H9 (cell line): Measurements from ENCODE around the gene NID1. TPM values are rescaled to one million over a fixed set of nuclear protein-coding genes. Genes with fewer than 3 reads are reported as not detected.

Source experiments
- DNase-seq: peaks from one replicate; pipeline ENCODE4 v3.0.0-alpha.2; 2017
- H2AFZ ChIP-seq: one replicate; pipeline ENCODE4 v1.6.1; 2013; ENCODE audit warnings: mild to moderate bottlenecking, low read length, control low read depth, moderate library complexity
- H2AK5ac ChIP-seq: 2 replicates; pipeline ENCODE4 v1.6.1; 2013; ENCODE audit warnings: low read length, control low read depth, mixed read lengths; ENCODE audit not compliant: insufficient read length
- H2BK120ac ChIP-seq: one replicate; pipeline ENCODE4 v1.6.1; 2013; ENCODE audit warnings: low read depth, mild to moderate bottlenecking, low read length, control low read depth, inconsistent platforms; ENCODE audit not compliant: poor library complexity, severe bottlenecking
- H2BK12ac ChIP-seq: 2 replicates; pipeline ENCODE4 v1.6.1; 2013; ENCODE audit warnings: low read length, control low read depth, mixed read lengths, low read depth; ENCODE audit not compliant: insufficient read length
- H2BK15ac ChIP-seq: 2 replicates; pipeline ENCODE4 v1.6.1; 2013; ENCODE audit warnings: low read depth, low read length, control low read depth
- H2BK20ac ChIP-seq: one replicate; pipeline ENCODE4 v1.6.1; 2013; ENCODE audit warnings: low read depth, mild to moderate bottlenecking, low read length, control low read depth, inconsistent platforms; ENCODE audit not compliant: poor library complexity, severe bottlenecking
- H2BK5ac ChIP-seq: 2 replicates; pipeline ENCODE4 v1.6.1; 2013; ENCODE audit warnings: low read length, control low read depth, mixed read lengths; ENCODE audit not compliant: insufficient read length
- H3K14ac ChIP-seq: 2 replicates; pipeline ENCODE4 v1.6.1; 2013; ENCODE audit warnings: low read length, control low read depth; ENCODE audit not compliant: insufficient read depth
- H3K18ac ChIP-seq: 2 replicates; pipeline ENCODE4 v1.6.1; 2013; ENCODE audit warnings: low read depth, mild to moderate bottlenecking, mixed read lengths, low read length, control low read depth; ENCODE audit not compliant: insufficient read length
- H3K23ac ChIP-seq: 2 replicates; pipeline ENCODE4 v1.6.1; 2013; ENCODE audit warnings: low read length, control low read depth, mixed read lengths, low read depth; ENCODE audit not compliant: insufficient read length
- H3K23me2 ChIP-seq: 2 replicates; pipeline ENCODE4 v1.6.1; 2013; ENCODE audit warnings: low read depth, mild to moderate bottlenecking, mixed read lengths, low read length, control low read depth; ENCODE audit not compliant: insufficient read length, poor library complexity, severe bottlenecking
- H3K27ac ChIP-seq: 2 replicates; pipeline ENCODE4 v1.5.1; 2013; ENCODE audit warnings: low read length, control low read depth, mixed read lengths, low read depth; ENCODE audit not compliant: insufficient read length
- H3K27me3 ChIP-seq: 2 replicates; pipeline ENCODE4 v1.6.1; 2013; ENCODE audit warnings: low read length, control low read depth, inconsistent platforms; ENCODE audit not compliant: insufficient read depth
- H3K4ac ChIP-seq: 2 replicates; pipeline ENCODE4 v1.6.1; 2013; ENCODE audit warnings: low read depth, mild to moderate bottlenecking, control low read depth, inconsistent platforms, low read length, moderate library complexity
- H3K4me1 ChIP-seq: 2 replicates; pipeline ENCODE4 v1.6.1; 2013; ENCODE audit warnings: low read length, control low read depth, inconsistent platforms; ENCODE audit not compliant: insufficient read depth
- H3K4me2 ChIP-seq: 2 replicates; pipeline ENCODE4 v1.6.1; 2013; ENCODE audit warnings: low read length, control low read depth, mixed read lengths; ENCODE audit not compliant: insufficient read length, insufficient read depth
- H3K56ac ChIP-seq: 2 replicates; pipeline ENCODE4 v1.6.1; 2013; ENCODE audit warnings: low read depth, mild to moderate bottlenecking, mixed read lengths, low read length, control low read depth; ENCODE audit not compliant: insufficient read length
- H3K79me1 ChIP-seq: 2 replicates; pipeline ENCODE4 v1.6.1; 2013; ENCODE audit warnings: low read depth, mild to moderate bottlenecking, moderate library complexity, low read length, control low read depth, inconsistent platforms; ENCODE audit not compliant: insufficient read depth, poor library complexity, severe bottlenecking
- H3K79me2 ChIP-seq: 2 replicates; pipeline ENCODE4 v1.6.1; 2013; ENCODE audit warnings: low read length, control low read depth, inconsistent platforms; ENCODE audit not compliant: insufficient read depth
- H3K9ac ChIP-seq: 2 replicates; pipeline ENCODE4 v1.6.1; 2013; ENCODE audit warnings: low read length, control low read depth, mixed read lengths; ENCODE audit not compliant: insufficient read length; ENCODE audit errors: extremely low read depth
- H3K9me3 ChIP-seq: one replicate; pipeline ENCODE4 v1.6.1; 2013; ENCODE audit warnings: low read depth, low read length, inconsistent platforms; ENCODE audit not compliant: control insufficient read depth
- H3T11ph ChIP-seq: one replicate; pipeline ENCODE4 v1.6.1; 2013; ENCODE audit warnings: mild to moderate bottlenecking, low read length, control low read depth, inconsistent platforms
- H4K20me1 ChIP-seq: one replicate; pipeline ENCODE4 v1.6.1; 2013; ENCODE audit not compliant: control insufficient read depth, insufficient read length, insufficient read depth
- H4K5ac ChIP-seq: 2 replicates; pipeline ENCODE4 v1.6.1; 2013; ENCODE audit warnings: low read depth, mild to moderate bottlenecking, mixed read lengths, low read length, control low read depth; ENCODE audit not compliant: insufficient read length
- H4K8ac ChIP-seq: replicated peaks from 2 replicates; pipeline ENCODE4 v1.6.1; 2013; ENCODE audit warnings: low read length, control low read depth, mixed read lengths, low read depth; ENCODE audit not compliant: insufficient read length
- H4K91ac ChIP-seq: 2 replicates; pipeline ENCODE4 v1.6.1; 2013; ENCODE audit warnings: low read depth, mild to moderate bottlenecking, moderate library complexity, mixed read lengths, low read length, control low read depth; ENCODE audit not compliant: insufficient read length
- H3K27ac Mint-ChIP-seq, 3 experiments: 2 replicates in 2 of 3; 3 replicates in 1 of 3; pipeline ENCODE4 v1.8.0; 2020 to 2021; ENCODE audit warnings: mixed read lengths in 3 of 3, mild to moderate bottlenecking in 1 of 3, moderate library complexity in 1 of 3
- H3K27me3 Mint-ChIP-seq: 2 replicates; pipeline ENCODE4 v1.8.0; 2021; ENCODE audit warnings: low read depth, mild to moderate bottlenecking, moderate library complexity, mixed read lengths
- H3K36me3 Mint-ChIP-seq, 3 experiments: 2 replicates in 2 of 3; 3 replicates in 1 of 3; pipeline ENCODE4 v1.8.0; 2020 to 2021; ENCODE audit warnings: low read depth in 3 of 3, mixed read lengths in 3 of 3; ENCODE audit not compliant: insufficient read depth in 1 of 3
- H3K4me1 Mint-ChIP-seq, 2 experiments: 2 replicates each; pipeline ENCODE4 v1.8.0; 2020; ENCODE audit warnings: mixed read lengths in 2 of 2
- H3K4me3 Mint-ChIP-seq, 2 experiments: 2 replicates in 1 of 2; 3 replicates in 1 of 2; pipeline ENCODE4 v1.8.0; 2020 to 2021; ENCODE audit warnings: mild to moderate bottlenecking in 2 of 2, mixed read lengths in 2 of 2, moderate library complexity in 1 of 2
- H3K9me3 Mint-ChIP-seq, 2 experiments: 2 replicates in 1 of 2; 3 replicates in 1 of 2; pipeline ENCODE4 v1.8.0; 2020; ENCODE audit warnings: mild to moderate bottlenecking in 2 of 2, mixed read lengths in 2 of 2, moderate library complexity in 1 of 2
- WGBS: extraction: QIAGEN DNeasy Blood & Tissue Kit; methylation state at CpG from one replicate; pipeline ENCODE4 v1.1.7; 2013; ENCODE audit warnings: missing lambda C conversion rate, low lambda C conversion rate, mixed read lengths; ENCODE audit not compliant: insufficient read length; ENCODE audit errors: extremely low coverage; 5-methylcytosine and 5-hydroxymethylcytosine counted together
- total RNA-seq: library from RNA; stranded (reverse); gene quantifications from 2 replicates; pipeline ENCODE4 v1.2.1, GENCODE V29; 2021
- TF ChIP-seq, protein P1 (sequence below): fragments of 200-600 bp; sonication (generic); conservative IDR thresholded peaks from 3 replicates; pipeline ENCODE4 v1.8.0; 2021; ENCODE audit warnings: antibody characterized with exemption, mild to moderate bottlenecking

Gene NID1
- total RNA-seq, 1 experiment from 2014 or later: 28.5 TPM

DNA sequence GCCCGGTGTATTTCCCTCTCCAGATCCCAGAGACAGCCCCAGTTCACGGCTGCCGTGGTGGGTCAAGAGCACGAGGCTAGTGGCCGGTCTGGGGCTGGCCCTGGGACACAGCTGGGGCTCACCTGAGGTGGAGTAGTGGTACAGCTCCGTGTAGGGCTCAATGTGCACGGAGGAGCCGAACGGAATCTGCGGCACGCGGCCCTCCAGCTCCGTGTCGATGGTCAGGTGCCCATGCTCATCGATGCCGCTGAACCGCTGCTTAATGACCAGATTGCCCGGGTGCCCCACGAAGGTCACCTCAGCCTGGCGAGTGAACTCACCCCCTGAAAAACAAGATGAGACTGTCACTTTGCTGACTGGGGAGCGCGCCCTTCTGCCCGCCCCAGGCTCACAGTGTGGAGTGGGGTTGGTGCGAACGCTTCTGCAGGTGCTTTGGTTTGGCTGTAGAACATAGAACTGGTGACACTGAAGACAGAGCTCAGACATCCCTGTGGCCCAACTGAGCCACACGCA is 35.4 kb downstream of the NID1 start:
- Mint-ChIP-seq H3K4me3 (no peak overlapping the region), H3K9me3 (no peaks in the 10 kb centered on the region), H3K4me1 (no peaks in the 10 kb centered on the region), H3K27me3 (no peaks in the 10 kb centered on the region), H3K27ac (no peak overlapping the region), H3K36me3 (peaks cover 0 to 12% (median 0%) of the 10 kb centered on the region in 3 experiments; a peak in 2 of 7 replicates)
- Histone ChIP-seq H3K79me1 (no peaks in the 10 kb centered on the region), H2BK15ac (no peak overlapping the region), H3K4ac (no peak overlapping the region), H2BK20ac (no peak overlapping the region), H4K91ac (no peak overlapping the region), H3K14ac (no peak overlapping the region), H3K9ac (no peak overlapping the region), H2AK5ac (no peak overlapping the region), H2BK5ac (no peak overlapping the region), H2AFZ (no peak overlapping the region), H3K23me2 (no peaks in the 10 kb centered on the region), H3K27ac (no peak overlapping the region), H3T11ph (no peak overlapping the region), H3K4me2 (no peak overlapping the region), H3K27me3 (no peaks in the 10 kb centered on the region), H3K56ac (no peak overlapping the region), H3K18ac (no peak overlapping the region), H3K23ac (no peak overlapping the region), H2BK12ac (no peak overlapping the region), H4K8ac (no peak overlapping the region), H4K5ac (no peak overlapping the region), H3K4me1 (no peaks in the 10 kb centered on the region), H3K9me3 (no peaks in the 10 kb centered on the region), H3K79me2 (no peaks in the 10 kb centered on the region), H2BK120ac (no peak overlapping the region), H4K20me1 (no peaks in the 10 kb centered on the region)
- DNase-seq: no peak
- no CpG with 5 or more reads among the region's 26 CpGs for WGBS
- TF ChIP-seq, protein P1, sequence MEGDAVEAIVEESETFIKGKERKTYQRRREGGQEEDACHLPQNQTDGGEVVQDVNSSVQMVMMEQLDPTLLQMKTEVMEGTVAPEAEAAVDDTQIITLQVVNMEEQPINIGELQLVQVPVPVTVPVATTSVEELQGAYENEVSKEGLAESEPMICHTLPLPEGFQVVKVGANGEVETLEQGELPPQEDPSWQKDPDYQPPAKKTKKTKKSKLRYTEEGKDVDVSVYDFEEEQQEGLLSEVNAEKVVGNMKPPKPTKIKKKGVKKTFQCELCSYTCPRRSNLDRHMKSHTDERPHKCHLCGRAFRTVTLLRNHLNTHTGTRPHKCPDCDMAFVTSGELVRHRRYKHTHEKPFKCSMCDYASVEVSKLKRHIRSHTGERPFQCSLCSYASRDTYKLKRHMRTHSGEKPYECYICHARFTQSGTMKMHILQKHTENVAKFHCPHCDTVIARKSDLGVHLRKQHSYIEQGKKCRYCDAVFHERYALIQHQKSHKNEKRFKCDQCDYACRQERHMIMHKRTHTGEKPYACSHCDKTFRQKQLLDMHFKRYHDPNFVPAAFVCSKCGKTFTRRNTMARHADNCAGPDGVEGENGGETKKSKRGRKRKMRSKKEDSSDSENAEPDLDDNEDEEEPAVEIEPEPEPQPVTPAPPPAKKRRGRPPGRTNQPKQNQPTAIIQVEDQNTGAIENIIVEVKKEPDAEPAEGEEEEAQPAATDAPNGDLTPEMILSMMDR: no peak
